ENCODE measurements around the gene OR51E2. TPM values are rescaled to one million over a fixed set of nuclear protein-coding genes. Genes with fewer than 3 reads are reported as not detected.

The OR51E2 gene
- total and polyA plus RNA-seq, 2 experiments from 2014 or later = not detected

DNA sequence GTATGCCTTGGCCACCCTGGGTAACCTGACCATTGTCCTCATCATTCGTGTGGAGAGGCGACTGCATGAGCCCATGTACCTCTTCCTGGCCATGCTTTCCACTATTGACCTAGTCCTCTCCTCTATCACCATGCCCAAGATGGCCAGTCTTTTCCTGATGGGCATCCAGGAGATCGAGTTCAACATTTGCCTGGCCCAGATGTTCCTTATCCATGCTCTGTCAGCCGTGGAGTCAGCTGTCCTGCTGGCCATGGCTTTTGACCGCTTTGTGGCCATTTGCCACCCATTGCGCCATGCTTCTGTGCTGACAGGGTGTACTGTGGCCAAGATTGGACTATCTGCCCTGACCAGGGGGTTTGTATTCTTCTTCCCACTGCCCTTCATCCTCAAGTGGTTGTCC, 57.7 kb downstream of the OR51E2 start (continued):
- TF ChIP-seq, protein P1, sequence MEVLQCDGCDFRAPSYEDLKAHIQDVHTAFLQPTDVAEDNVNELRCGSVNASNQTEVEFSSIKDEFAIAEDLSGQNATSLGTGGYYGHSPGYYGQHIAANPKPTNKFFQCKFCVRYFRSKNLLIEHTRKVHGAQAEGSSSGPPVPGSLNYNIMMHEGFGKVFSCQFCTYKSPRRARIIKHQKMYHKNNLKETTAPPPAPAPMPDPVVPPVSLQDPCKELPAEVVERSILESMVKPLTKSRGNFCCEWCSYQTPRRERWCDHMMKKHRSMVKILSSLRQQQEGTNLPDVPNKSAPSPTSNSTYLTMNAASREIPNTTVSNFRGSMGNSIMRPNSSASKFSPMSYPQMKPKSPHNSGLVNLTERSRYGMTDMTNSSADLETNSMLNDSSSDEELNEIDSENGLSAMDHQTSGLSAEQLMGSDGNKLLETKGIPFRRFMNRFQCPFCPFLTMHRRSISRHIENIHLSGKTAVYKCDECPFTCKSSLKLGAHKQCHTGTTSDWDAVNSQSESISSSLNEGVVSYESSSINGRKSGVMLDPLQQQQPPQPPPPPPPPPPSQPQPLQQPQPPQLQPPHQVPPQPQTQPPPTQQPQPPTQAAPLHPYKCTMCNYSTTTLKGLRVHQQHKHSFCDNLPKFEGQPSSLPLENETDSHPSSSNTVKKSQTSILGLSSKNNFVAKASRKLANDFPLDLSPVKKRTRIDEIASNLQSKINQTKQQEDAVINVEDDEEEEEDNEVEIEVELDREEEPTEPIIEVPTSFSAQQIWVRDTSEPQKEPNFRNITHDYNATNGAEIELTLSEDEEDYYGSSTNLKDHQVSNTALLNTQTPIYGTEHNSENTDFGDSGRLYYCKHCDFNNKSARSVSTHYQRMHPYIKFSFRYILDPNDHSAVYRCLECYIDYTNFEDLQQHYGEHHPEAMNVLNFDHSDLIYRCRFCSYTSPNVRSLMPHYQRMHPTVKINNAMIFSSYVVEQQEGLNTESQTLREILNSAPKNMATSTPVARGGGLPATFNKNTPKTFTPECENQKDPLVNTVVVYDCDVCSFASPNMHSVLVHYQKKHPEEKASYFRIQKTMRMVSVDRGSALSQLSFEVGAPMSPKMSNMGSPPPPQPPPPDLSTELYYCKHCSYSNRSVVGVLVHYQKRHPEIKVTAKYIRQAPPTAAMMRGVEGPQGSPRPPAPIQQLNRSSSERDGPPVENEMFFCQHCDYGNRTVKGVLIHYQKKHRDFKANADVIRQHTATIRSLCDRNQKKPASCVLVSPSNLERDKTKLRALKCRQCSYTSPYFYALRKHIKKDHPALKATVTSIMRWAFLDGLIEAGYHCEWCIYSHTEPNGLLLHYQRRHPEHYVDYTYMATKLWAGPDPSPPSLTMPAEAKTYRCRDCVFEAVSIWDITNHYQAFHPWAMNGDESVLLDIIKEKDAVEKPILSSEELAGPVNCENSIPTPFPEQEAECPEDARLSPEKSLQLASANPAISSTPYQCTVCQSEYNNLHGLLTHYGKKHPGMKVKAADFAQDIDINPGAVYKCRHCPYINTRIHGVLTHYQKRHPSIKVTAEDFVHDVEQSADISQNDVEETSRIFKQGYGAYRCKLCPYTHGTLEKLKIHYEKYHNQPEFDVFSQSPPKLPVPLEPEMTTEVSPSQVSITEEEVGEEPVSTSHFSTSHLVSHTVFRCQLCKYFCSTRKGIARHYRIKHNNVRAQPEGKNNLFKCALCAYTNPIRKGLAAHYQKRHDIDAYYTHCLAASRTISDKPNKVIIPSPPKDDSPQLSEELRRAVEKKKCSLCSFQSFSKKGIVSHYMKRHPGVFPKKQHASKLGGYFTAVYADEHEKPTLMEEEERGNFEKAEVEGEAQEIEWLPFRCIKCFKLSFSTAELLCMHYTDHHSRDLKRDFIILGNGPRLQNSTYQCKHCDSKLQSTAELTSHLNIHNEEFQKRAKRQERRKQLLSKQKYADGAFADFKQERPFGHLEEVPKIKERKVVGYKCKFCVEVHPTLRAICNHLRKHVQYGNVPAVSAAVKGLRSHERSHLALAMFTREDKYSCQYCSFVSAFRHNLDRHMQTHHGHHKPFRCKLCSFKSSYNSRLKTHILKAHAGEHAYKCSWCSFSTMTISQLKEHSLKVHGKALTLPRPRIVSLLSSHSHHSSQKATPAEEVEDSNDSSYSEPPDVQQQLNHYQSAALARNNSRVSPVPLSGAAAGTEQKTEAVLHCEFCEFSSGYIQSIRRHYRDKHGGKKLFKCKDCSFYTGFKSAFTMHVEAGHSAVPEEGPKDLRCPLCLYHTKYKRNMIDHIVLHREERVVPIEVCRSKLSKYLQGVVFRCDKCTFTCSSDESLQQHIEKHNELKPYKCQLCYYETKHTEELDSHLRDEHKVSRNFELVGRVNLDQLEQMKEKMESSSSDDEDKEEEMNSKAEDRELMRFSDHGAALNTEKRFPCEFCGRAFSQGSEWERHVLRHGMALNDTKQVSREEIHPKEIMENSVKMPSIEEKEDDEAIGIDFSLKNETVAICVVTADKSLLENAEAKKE (CRISPR knock-in tag; IDR thresholded peaks at IDR 0.05) = no peak

DNA sequence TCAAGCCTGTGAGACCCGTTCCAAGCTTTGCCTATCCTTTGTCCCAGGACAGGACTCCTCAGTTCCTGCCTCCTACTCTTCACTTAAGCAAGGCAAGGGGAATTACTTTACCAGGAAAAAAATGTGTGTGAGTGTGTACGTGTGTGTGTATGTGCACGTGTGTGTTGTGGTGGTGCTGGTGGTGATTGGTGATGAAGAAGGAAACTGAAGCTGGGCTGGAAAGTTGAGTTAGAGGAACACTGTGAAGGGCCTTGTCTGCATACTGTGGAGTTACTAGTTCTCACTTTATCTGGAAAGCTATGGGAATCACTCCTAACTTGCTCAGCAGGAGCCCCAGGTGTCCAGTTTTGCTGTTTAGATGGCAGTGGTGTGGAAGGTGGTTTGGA, 60.0 kb downstream of the OR51E2 start:
- H3K36me3 Mint-ChIP-seq (ENCODE audit: low read depth) = no peaks in the 10 kb centered on the region
- H3K27ac Mint-ChIP-seq = no peak overlapping the region
- Histone ChIP-seq H3K9me2 (ENCODE audit: insufficient read depth) (peaks cover 16% of the 10 kb centered on the region; the same call in 1 of the 2 replicates), H3K27me3 (ENCODE audit: insufficient read depth) (no peaks in the 10 kb centered on the region), H3K4me1 (ENCODE audit: insufficient read depth) (no peaks in the 10 kb centered on the region), H3K27ac (ENCODE audit: low read depth) (no peak overlapping the region), H3K4me3 (no peak overlapping the region), H3K4me2 (no peak overlapping the region), H4K20me1 (replicated peaks; ENCODE audit: insufficient read depth) (no peaks in the 10 kb centered on the region), H3F3A (replicated peaks; ENCODE audit: low read depth) (no peaks in the 10 kb centered on the region), H3K36me3 (ENCODE audit: insufficient read depth) (no peaks in the 10 kb centered on the region), H2AFZ (peak overlapping the region; percentile 97), H3K79me2 (replicated peaks; ENCODE audit: insufficient read depth) (no peaks in the 10 kb centered on the region)
- H3K4me3 Mint-ChIP-seq = no peak overlapping the region
- peaks cover 4% of the 10 kb centered on the region for H3K27me3 Mint-ChIP-seq (ENCODE audit: insufficient read depth, low read depth, poor library complexity)
- DNase-seq (ENCODE audit: low spot score) (no peak), ATAC-seq (no peak)
- H3K9me3 Mint-ChIP-seq = no peaks in the 10 kb centered on the region
- H3K4me1 Mint-ChIP-seq = no peaks in the 10 kb centered on the region; the same call in 2 of the 3 replicates
- TF ChIP-seq, protein P2, sequence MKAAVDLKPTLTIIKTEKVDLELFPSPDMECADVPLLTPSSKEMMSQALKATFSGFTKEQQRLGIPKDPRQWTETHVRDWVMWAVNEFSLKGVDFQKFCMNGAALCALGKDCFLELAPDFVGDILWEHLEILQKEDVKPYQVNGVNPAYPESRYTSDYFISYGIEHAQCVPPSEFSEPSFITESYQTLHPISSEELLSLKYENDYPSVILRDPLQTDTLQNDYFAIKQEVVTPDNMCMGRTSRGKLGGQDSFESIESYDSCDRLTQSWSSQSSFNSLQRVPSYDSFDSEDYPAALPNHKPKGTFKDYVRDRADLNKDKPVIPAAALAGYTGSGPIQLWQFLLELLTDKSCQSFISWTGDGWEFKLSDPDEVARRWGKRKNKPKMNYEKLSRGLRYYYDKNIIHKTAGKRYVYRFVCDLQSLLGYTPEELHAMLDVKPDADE (IDR thresholded peaks at IDR 0.05) = no peak
- no peak for TF ChIP-seq NANOG (IDR thresholded peaks at IDR 0.05; ENCODE audit: borderline replicate concordance)
- no peak for TF ChIP-seq ZNF114 (CRISPR knock-in tag; IDR thresholded peaks at IDR 0.05)
- TF ChIP-seq EZH2 (IDR thresholded peaks at IDR 0.05; ENCODE audit: low read depth, unreplicated experiment) = no peak
- TF ChIP-seq, protein P3, sequence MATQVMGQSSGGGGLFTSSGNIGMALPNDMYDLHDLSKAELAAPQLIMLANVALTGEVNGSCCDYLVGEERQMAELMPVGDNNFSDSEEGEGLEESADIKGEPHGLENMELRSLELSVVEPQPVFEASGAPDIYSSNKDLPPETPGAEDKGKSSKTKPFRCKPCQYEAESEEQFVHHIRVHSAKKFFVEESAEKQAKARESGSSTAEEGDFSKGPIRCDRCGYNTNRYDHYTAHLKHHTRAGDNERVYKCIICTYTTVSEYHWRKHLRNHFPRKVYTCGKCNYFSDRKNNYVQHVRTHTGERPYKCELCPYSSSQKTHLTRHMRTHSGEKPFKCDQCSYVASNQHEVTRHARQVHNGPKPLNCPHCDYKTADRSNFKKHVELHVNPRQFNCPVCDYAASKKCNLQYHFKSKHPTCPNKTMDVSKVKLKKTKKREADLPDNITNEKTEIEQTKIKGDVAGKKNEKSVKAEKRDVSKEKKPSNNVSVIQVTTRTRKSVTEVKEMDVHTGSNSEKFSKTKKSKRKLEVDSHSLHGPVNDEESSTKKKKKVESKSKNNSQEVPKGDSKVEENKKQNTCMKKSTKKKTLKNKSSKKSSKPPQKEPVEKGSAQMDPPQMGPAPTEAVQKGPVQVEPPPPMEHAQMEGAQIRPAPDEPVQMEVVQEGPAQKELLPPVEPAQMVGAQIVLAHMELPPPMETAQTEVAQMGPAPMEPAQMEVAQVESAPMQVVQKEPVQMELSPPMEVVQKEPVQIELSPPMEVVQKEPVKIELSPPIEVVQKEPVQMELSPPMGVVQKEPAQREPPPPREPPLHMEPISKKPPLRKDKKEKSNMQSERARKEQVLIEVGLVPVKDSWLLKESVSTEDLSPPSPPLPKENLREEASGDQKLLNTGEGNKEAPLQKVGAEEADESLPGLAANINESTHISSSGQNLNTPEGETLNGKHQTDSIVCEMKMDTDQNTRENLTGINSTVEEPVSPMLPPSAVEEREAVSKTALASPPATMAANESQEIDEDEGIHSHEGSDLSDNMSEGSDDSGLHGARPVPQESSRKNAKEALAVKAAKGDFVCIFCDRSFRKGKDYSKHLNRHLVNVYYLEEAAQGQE (IDR thresholded peaks at IDR 0.05; ENCODE audit: unreplicated experiment) = no peak
- TF ChIP-seq, protein P4, sequence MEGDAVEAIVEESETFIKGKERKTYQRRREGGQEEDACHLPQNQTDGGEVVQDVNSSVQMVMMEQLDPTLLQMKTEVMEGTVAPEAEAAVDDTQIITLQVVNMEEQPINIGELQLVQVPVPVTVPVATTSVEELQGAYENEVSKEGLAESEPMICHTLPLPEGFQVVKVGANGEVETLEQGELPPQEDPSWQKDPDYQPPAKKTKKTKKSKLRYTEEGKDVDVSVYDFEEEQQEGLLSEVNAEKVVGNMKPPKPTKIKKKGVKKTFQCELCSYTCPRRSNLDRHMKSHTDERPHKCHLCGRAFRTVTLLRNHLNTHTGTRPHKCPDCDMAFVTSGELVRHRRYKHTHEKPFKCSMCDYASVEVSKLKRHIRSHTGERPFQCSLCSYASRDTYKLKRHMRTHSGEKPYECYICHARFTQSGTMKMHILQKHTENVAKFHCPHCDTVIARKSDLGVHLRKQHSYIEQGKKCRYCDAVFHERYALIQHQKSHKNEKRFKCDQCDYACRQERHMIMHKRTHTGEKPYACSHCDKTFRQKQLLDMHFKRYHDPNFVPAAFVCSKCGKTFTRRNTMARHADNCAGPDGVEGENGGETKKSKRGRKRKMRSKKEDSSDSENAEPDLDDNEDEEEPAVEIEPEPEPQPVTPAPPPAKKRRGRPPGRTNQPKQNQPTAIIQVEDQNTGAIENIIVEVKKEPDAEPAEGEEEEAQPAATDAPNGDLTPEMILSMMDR (conservative IDR thresholded peaks at IDR 0.05; ENCODE audit: low read depth in 2 of 2) = no peak
- no peak for TF ChIP-seq EZH2phosphoT487 (IDR thresholded peaks at IDR 0.05; ENCODE audit: unreplicated experiment)

Data from GM23338 (cell line).